Kidney tubule cell (primary cell): ENCODE data around the gene MAPK8.

ENCODE experiments used
- DNase-seq: peaks from one replicate; pipeline ENCODE4 v3.0.0-alpha.2; 2018; ENCODE audit warnings: low spot score

The MAPK8 gene

DNA sequence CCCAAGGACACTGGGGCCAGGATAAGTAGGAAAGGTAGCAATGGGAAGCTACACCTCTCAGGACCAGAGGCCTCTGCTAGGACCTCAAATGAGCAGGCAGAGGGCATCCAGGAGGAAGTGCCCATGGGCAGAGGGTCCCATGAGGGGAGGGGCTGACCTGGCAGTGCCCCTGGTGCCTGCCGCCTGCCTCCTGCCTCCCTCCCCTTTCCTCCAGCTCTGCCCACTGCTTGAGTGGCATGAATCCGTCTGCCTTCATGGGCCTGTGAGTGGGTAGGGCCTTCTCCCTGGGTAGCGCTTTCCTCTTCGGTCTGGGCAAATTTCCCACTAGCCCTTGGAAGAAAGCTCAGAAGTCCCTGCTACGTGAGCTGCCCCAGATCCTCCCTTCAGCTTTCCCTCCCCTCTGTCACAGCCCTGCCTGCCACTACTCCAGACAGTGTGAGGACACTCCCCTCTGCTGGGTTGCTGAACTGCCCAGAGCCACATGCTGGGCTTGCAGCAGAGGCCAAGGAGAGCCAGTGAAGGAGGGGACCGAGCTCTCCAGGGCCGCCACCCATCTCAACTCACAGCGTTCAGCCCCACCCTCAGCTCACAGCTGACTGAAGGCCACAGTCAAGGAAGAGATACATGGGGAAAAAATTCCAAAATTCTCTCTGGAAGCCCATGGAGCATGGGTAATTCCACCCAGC lies 157.0 kb downstream of the MAPK8 start:
- no peak for DNase-seq

DNA sequence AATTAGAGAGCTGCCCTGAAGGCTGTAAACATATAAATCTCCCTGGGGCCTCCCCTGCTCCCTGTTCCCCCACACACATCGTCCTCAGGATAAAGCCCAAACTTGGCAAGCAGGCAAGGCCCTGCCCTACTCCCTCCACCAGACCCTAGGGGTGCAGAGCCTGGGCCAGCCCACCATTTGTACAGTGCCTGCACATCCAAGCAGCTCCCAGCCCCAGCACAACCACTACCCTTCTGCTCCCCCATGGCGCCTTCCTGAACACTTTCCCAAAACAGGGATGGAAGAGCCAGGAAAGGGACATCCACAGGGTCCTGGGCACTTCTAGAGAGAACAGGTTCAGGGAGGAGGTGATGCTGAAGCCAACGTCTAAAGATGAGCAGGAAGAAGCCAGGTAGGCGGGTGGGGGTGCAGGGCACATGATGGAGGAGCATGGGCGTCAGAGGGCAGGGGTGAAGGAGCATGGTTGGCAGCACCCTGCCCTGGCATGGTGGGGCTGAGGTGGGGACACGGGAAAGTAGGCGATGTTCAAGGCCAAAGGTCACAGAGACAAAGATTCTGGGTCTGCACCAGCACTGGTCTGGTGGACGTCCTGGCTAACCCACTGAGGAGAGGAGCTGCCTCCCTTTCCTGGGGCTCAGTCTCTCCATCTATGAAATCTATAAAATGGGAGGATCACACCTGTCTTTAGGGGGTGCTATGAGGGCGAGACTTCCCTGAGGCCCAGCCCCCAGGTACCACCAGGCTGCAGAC lies 157.8 kb downstream of the MAPK8 start:
- no peak for DNase-seq

DNA sequence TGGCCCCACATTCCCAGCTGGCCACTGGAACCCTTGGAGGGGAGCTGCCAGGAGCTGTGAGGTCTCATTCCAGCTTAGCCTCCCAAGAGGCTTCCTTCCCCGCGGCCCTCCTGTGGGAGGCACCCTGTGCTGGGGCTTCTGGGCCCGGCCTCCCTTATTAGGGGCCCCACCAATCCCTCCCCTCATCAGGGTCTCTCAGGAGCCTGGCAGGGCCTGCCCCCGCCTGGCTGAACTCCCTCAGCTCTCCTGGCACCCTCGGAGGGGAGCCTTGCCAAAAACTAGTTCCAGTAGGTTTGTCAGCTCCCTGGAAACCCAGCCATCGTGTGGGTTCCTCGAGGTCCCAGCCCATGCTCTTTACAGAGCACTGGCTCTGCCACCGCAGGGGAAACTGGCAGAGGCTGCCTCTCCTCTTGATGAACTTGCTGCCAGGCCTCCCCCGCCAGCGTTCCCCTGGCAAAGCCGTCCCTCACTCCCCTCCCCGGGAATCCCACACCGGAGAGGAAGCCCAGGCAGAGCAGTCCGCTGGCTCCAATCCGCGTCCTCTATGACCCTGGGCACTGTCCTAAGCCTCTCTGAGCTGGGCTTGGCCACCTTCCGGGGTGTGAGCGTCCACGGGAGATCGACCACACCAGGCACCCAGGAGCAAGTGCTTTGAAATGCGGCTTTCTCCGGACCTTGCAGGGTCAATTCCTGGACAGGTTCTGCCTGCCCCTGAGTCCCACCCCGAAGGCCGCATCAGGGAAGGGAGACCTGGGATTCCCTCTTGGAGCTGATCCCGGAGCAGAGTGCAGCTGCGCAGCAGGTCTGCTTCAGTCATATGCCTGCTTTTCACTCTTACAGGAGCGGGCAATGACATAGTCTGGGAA lies 158.6 kb downstream of the MAPK8 start:
- no peak for DNase-seq

DNA sequence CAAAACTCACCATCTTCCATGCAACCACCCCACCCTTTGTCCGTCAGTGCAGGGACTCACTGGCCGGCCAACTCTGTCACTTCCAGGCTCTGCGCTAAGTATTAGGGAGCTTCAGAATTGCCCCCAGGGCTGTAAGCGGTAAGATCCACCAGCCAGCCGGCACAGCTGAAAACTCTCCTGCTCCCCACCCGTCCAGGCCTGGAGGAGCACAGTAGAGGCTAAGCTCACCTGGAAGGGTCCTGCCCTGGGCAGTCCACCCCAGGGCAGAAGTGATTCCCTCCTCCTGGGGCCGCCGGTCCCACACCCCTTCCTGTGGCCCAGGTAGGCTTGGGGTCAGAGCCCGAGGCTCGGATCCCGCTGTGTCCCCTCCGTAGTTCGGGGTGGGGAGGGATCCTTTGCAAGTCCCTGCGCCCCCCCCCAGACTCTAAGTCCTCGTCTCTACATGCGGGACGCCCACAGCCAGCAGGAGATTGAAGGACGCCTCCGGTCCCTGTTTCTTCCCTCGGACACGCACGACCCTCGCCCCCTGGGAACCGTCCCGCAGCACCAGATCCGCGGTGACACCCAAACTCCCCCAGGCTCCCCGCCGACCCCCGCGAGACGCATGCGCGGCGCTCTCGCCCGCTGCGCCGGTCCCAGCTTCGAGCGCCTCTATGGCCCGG lies 159.5 kb downstream of the MAPK8 start:
- DNase-seq, result no peak

DNA sequence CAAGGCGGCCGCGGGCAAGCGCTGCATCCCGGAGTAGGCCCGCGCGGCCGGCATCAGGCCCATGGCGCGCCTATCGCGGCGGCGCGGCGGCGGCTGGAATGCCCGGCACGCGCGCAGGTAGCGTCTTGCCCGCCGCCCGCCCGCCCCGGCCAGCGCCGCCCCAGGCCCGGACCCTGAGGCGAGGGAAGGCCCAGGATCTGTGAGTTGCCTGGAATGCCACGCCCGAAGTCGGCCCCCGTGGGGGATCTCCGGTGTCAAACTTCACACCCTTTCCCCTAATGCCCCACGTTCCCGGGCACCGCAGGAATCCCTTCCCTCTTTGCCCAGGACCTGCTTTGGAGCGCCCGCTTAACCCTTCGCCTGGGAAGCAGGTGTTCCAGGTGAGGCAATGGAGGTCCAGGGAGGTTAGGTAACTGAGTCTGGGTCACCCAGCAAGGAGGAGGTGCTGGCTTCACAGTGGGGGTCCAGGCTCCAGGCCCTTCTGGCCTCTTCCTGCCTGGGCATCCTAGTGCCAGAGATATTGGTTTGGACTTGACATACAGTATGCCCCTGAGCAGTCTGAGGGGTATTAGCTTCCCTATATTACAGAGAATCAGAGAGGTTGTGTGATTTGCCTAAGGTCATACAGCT lies 160.2 kb downstream of the MAPK8 start:
- DNase-seq, result no peak

DNA sequence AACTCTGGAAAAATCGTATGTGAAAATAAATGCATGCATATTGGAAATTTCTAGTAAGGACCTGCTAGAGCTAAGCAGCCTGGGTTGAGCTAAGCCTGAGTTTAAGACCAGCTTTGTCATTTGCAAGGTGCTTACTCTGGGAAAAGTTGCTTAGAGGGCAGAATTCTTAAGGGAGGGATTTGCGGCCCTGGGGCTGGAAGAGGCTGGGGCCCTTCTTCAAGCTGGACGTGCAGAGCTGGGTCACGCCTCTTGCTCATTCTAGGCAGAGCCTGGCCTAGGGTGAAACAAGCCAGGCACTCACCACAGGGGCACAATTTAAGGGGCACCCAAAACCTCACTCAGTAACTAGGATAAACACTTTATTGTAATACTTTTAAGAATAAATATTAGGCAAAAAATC lies 161.2 kb downstream of the MAPK8 start:
- DNase-seq, result no peak

DNA sequence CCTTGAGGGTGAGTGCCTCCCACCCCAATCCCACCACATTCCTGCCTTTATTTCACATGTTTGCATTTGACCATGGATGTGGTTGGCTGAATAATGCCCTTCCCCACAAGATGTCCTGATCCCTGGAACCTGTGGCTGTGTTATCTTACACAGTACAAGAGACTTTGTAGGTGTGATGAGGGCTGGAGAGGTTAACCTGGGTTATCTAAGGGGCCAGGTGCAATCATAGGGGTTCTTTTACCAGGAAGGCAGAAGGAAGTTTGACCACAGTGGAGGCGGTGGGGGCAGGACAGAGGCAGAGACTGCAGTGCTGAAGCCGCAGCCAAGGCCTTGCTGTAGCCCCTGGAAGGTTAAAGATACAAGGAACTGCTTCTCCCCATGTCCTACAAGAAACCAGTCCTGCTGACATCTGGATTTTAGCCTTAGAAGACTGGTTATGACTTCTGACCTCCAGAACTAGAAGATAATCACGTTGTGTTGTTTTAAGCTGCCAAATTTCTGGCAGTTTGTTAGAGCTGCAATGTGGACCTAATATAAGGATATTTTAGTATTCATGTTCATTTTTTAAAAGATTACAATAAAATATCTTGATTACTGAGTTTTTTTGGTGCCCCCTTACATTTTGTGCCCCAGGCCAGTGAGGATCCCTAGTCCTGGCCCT lies 161.8 kb downstream of the MAPK8 start:
- no peak for DNase-seq

DNA sequence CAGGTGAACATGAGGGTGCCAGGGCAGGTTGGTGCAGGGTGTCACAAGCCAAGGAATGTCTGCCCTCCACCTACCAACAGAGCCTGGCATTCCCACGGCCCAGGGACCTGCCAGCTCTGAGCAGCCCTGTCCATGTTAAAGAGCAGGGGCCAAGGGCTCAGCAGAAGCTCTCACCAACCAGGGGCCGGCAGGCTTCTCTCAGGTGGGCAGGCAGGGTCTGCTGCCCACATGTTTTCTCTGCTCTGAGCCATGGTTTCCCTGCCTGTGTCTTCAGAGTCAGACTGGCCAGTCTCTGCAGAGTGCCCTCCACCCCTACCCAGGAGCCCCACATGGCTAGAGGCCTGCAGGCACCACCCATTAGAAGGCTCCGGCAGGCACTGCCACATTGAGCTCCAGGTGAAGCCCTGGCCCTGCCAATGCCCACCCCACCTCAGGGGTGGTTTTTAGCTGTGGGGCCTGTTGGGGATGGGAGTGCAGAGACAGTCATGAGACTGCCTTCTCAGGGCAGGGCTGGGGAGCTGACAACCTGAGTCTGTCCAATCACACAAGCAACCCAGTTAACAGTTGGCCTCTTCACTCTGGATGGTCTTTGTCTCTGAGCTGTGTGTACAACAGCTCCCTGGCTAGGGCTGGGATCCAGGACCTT lies 162.5 kb downstream of the MAPK8 start:
- DNase-seq, result no peak

DNA sequence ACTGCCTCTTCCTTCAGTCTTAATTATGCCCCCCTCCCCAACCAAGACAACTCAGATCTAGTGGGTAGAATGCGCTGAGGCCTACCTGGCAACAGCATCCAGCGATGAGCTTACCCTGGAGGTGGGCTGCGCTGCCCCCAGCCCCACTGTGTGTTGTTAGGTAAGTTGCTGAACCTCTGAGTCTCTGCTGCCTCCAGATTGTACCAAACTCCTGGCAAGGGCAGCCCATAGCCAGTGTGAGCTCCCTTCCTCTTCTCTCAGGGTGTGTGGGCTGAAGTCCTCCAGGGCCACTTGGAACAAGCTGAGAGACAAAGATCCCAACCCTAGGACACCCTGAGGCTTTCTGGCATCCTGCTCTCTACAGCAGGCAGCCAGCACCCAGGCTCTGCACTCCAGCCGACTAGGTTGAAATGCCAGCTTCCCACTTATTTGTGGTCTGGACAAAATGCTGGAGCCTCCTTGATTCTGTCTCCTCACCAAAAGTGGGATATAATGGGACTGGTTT lies 163.1 kb downstream of the MAPK8 start:
- DNase-seq, result no peak

DNA sequence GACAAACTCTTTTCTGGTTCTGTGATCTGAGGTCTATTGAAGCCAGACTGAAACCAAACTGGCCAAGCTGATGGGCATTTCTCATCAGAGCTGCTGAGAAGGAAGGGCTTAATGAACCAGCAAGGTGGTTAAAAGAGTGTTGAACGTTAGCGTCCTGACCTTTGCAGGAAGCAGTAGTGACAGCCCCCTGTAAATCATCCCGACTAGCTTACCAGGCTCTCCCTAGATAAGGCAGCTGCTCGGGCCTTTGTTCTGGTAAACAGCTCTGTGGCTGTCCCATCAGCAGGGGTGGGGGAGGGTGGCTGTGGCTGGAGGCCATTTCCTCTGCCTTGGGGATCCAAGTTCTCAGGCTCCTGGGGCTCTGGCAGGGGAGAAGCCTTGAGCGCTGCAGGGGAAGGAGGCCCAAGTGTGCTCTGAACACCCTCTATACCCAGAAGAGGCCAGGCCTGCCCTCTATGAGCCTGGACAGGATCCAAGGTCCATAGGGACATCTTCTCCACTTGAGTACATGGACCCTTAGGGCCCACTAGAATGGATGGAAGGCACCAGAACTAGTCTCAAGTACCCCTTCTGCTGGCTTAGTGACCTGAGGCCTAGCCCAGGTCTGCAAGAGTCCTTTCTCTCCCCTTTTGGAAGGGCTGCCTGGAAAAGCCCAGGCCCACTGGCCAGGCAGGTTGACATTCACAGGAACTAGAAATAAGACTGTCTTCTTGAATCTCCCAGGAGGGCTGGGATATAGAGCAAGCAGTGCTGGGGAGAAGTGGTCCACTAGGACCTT lies 163.8 kb downstream of the MAPK8 start:
- no peak for DNase-seq

DNA sequence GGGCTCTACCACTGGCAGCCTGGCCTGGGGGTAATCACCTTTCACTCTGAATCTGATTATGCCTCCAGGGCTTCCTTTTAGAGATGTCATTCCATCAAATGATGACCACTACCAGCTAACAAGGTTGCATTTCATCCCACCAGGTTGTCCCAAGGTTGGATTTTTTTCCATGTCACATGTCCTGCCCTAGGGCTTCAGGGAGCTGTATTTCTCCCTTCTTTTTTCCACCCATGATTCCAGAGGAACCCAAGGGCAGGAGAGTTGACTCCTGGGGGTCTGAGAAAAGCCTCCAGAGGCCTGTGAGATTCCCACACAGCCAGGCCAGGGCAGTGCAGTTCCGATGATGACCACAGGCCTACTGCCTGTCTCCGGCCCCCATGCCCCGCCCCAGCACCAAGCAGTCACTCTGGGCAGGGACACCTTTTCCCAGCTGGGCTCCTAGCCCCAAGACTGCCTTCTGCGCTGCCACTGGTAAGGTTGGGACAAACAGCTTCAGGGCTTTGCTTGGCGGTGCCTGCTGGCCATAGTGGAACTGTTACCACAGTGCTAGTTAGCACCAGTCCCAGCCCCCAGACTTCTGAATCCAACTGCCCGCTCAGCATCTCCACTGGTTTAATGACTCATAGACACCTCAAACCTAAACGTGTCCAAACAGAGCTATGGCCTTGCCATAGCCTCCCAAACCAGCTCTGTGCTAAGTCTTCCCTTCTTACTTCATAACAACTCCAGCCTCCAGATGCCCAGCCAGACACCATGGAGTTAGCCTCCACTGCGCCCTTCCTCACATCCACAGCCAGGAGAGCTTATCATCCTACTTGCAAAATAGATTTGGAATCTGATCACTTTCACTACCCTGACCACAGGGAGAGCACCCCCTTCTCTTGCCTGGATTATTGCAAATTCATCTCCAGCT lies 164.7 kb downstream of the MAPK8 start:
- no peak for DNase-seq

DNA sequence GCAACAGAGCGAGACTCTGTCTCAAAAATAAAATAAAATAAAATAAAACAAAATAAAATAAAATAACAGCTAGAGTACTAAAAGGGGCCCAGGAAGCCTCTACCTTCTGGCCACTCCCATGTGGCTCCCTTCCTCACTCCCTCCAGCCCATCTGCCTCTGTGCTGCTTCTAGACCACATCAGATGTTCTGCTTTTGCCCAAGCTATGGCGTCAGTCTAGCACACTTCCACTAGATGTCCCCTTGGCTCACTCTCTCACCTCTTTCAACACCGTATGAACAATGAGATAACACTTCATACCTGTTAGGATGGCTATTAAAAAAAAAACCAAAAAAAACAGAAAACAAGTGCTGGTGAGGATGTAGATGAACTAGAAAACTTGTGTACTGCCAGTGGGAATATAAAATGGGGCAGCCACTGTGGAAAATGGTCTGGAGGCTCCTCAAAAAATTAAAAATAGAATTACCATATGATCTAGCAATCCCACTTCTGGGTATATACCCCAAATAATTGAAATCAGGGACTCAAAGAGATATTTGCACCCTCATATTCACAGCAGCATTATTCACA lies 166.1 kb downstream of the MAPK8 start:
- DNase-seq, result no peak

DNA sequence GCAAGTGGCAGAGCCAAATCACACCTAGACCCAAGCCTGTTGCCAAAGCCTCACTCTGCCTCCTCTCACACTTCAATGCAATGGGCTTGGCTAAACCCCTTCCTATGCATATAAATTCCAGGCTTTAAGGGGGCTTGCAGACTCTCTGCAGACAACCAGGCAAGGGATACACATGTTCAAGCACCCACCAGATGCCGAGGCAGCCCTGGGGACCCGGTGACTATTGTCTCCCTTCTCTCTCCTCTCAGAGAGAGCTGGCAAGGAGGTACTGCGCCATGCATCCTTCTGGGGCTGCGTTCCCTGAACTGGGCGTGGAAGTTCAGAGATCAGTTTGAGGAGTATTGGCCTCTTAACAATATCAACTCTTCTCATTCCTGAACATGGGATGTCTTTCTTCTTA lies 167.2 kb downstream of the MAPK8 start:
- no peak for DNase-seq

DNA sequence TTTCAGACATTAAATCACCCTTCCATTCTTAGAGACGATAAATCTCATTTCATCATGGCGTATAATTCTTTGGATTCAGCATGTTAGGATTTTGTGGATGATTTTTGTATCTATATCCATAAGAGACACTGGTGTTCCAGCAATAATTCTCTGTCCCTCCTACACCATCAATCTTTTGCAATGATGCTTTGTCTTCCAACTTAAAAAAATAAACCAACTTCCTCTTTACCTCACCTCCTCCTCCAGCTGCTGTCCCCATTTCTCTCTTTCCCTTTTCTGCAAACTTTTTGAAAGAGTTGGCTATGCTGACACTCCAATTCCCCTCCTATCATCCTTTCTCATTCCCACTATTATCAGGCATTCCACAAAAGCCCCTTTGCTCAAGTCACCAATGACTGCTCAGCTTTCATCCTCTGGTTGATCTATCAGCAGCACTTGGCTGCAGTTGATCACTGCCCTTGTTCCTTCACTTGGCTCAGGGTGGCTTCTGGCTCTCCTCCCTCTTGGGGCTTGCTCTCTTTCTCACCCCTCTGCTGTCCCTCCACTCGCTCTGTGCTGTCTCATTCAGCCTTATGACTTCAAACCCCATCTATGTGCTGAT lies 168.4 kb downstream of the MAPK8 start:
- DNase-seq, result no peak

DNA sequence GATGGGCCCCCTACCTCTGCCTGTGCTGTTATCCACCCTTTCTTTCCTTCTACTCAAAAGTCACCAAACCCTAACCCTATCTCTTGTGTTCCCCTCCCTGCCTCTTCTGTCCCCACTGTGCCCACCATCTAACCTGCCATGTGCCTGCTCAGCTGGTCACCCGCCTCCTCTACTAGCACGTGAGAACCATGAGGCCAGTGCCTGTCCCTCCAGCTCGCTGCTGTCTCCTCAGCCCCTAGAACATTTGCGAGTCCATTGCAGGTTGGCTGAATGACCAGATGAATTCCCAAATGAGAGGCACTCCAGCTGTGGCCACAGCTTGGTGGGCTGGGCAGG lies 169.4 kb downstream of the MAPK8 start:
- DNase-seq, result no peak

DNA sequence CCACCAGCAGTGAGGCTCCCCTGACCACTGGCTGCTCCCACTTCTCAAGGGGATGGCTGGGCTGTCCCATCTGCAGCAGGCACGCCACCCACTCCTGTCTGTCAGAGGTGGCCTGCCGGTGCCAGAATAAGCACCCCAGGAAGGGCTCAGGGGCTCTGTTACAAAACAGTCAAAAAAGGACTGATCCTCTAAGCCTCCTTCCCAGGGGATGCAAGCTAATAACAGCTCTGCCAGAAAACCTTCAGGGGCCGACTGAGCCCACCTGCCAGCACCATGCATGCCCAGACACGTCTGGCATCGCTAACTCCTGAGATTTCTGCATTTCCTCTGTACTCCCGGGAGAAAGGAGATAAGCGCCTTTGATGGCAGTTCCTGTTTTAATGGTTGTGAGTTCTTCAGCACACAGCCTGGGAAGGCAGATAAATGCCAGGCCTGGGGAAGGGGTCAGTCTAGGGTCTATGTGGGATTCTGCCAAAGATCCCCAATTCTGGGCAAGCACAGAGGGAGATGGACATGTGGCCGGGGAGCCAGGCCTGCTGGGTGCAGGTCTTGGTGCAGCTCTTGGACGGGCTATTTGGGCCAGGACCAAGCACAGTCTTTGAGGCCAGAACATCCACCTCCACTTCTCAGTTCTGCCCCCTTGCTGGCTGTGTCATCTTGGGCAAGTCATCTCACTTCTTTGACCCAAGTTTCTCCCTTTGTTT lies 170.0 kb downstream of the MAPK8 start:
- no peak for DNase-seq

DNA sequence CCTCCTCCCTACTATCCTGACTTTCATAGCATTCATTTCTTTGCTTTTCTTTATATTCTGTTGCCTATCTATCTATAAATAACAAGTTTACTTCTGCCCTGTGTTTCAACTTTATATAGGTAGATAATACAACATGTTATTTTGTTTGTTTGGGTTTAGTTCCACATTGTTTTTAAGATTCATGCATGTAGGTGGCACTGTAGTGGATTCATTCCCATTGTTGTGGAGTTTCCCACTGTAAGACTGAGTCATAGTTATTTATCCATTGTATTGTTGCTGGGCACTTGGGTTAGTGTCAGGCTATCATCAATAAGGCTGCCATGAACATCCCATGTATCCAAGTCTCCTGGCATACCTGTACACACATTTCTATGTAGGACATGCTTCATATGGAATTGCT lies 170.7 kb downstream of the MAPK8 start:
- no peak for DNase-seq
